K562 (cell line): Measurements from ENCODE around the gene TCAF1. TPM values are rescaled to one million over a fixed set of nuclear protein-coding genes. Genes with fewer than 3 reads are reported as not detected.
A peak's percentile ranks its signal among the peaks of the same experiment; 100 is the strongest.

Experiments
- BDP1 ChIP-seq: IDR thresholded peaks from 3 replicates; pipeline ENCODE4 v1.6.1; 2011; ENCODE audit not compliant: insufficient read length, insufficient read depth
- BRF1 ChIP-seq: IDR thresholded peaks from 3 replicates; pipeline ENCODE4 v1.6.1; 2011; ENCODE audit warnings: borderline replicate concordance, mild to moderate bottlenecking; ENCODE audit not compliant: insufficient read length; ENCODE audit errors: extremely low read depth
- CHAMP1 ChIP-seq: fragments of 450-650 bp; IDR thresholded peaks from 2 replicates; pipeline ENCODE4 v1.6.1; 2016; ENCODE audit warnings: mild to moderate bottlenecking
- CREM ChIP-seq: IDR thresholded peaks from 2 replicates; pipeline ENCODE4 v1.6.1; 2014; ENCODE audit warnings: antibody characterized with exemption, low read depth
- ETV5 ChIP-seq: sonication (generic); formaldehyde crosslinking; IDR thresholded peaks from 2 replicates; pipeline ENCODE4 v1.4.0; 2020; ENCODE audit warnings: low read depth, mild to moderate bottlenecking, missing genetic modification reagents
- KAT7 ChIP-seq: sonication (generic); formaldehyde crosslinking; IDR thresholded peaks from 2 replicates; pipeline ENCODE4 v1.8.0; 2022; ENCODE audit warnings: missing genetic modification reagents, mild to moderate bottlenecking, borderline replicate concordance
- MBD1 ChIP-seq: fragments of 250-450 bp; sonication (Bioruptor Pico); IDR thresholded peaks from 2 replicates; pipeline ENCODE4 v1.8.0; 2022; ENCODE audit warnings: inconsistent platforms
- NBN ChIP-seq: fragments of 450-650 bp; IDR thresholded peaks from 2 replicates; pipeline ENCODE4 v1.6.1; 2016; ENCODE audit warnings: low read depth, mild to moderate bottlenecking
- SRSF3 ChIP-seq: fragments of 200-400 bp; formaldehyde crosslinking; IDR thresholded peaks from 2 replicates; pipeline ENCODE4 v1.6.1; 2016; ENCODE audit warnings: mild to moderate bottlenecking, low read length, moderate library complexity; ENCODE audit not compliant: insufficient read depth
- polyA plus RNA-seq, 8 experiments: library from polyadenylated mRNA; depleted of rRNA in 4 of 8; stranded (reverse) in 5 of 8; unstranded in 3 of 8; fragments of >200 nt; fragmentation: Nextera tagmentation in 2 of 8; fragmentation: Illumina TruSeq in 1 of 8; extraction: Ambion mirVana in 2 of 8; extraction: Trizol in 1 of 8; gene quantifications; 2 replicates each; pipeline versions ENCODE4 v1.2.1 to v1.2.3, GENCODE V29; 2011 to 2014; ENCODE audit warnings: inconsistent platforms in 1 of 8, missing spikeins in 1 of 8
- total RNA-seq, 7 experiments: library from RNA; depleted of rRNA in 6 of 7; stranded (reverse); fragments of >200 nt in 6 of 7; fragmentation: Illumina TruSeq in 2 of 7; extraction: Trizol in 2 of 7; gene quantifications; 2 replicates each; pipeline versions ENCODE4 v1.2.1 to v1.2.3, GENCODE V29; 2011 to 2021; ENCODE audit warnings: low replicate concordance in 1 of 7
- TF ChIP-seq, protein P1 (sequence below), 2 experiments: fragments of 450-650 bp; formaldehyde crosslinking in 1 of 2; IDR thresholded peaks; 2 replicates each; pipeline versions ENCODE4 v1.4.0 to v1.6.1; 2014 to 2020; ENCODE audit warnings: mild to moderate bottlenecking in 2 of 2, borderline replicate concordance in 1 of 2, low read depth in 1 of 2

Gene TCAF1
- total and polyA plus RNA-seq, 9 of the 15 experiments (the other 6 are each of a cell fraction or from before 2014, with no cell fraction given) = 6.2 to 52.2 (median 24.4) TPM

- TF ChIP-seq, protein P1, sequence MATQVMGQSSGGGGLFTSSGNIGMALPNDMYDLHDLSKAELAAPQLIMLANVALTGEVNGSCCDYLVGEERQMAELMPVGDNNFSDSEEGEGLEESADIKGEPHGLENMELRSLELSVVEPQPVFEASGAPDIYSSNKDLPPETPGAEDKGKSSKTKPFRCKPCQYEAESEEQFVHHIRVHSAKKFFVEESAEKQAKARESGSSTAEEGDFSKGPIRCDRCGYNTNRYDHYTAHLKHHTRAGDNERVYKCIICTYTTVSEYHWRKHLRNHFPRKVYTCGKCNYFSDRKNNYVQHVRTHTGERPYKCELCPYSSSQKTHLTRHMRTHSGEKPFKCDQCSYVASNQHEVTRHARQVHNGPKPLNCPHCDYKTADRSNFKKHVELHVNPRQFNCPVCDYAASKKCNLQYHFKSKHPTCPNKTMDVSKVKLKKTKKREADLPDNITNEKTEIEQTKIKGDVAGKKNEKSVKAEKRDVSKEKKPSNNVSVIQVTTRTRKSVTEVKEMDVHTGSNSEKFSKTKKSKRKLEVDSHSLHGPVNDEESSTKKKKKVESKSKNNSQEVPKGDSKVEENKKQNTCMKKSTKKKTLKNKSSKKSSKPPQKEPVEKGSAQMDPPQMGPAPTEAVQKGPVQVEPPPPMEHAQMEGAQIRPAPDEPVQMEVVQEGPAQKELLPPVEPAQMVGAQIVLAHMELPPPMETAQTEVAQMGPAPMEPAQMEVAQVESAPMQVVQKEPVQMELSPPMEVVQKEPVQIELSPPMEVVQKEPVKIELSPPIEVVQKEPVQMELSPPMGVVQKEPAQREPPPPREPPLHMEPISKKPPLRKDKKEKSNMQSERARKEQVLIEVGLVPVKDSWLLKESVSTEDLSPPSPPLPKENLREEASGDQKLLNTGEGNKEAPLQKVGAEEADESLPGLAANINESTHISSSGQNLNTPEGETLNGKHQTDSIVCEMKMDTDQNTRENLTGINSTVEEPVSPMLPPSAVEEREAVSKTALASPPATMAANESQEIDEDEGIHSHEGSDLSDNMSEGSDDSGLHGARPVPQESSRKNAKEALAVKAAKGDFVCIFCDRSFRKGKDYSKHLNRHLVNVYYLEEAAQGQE (IDR thresholded peaks at IDR 0.05; ENCODE audit: borderline replicate concordance) = peak; percentile 57; the same call in 1 of the 2 replicates
- TF ChIP-seq, protein P1 (CRISPR knock-in tag; IDR thresholded peaks at IDR 0.05; ENCODE audit: low read depth) = no peak
- no peak for TF ChIP-seq BRF1
- TF ChIP-seq BDP1 = no peak
- TF ChIP-seq MBD1 (CRISPR knock-in tag) = peak; percentile 85; the same call in 1 of the 2 replicates
- TF ChIP-seq CREM = peak; percentile 56
- no peak for TF ChIP-seq KAT7
- peak; percentile 50; the same call in 1 of the 2 replicates for TF ChIP-seq CHAMP1
- no peak for TF ChIP-seq ETV5 (CRISPR knock-in tag)
- no peak for TF ChIP-seq SRSF3
- peak; percentile 63 for TF ChIP-seq NBN
These were observed 9.3 kb downstream of the TCAF1 start (continued) for GRCh38 chr7:143892527-143893300.
